ENCODE results near the gene B3GAT3.
"Not testable (repeated sequence)": the region's sequence is repeated elsewhere in the genome, so short reads cannot be mapped to it uniquely, and the experiment has no call there.

B3GAT3 gene

DNA sequence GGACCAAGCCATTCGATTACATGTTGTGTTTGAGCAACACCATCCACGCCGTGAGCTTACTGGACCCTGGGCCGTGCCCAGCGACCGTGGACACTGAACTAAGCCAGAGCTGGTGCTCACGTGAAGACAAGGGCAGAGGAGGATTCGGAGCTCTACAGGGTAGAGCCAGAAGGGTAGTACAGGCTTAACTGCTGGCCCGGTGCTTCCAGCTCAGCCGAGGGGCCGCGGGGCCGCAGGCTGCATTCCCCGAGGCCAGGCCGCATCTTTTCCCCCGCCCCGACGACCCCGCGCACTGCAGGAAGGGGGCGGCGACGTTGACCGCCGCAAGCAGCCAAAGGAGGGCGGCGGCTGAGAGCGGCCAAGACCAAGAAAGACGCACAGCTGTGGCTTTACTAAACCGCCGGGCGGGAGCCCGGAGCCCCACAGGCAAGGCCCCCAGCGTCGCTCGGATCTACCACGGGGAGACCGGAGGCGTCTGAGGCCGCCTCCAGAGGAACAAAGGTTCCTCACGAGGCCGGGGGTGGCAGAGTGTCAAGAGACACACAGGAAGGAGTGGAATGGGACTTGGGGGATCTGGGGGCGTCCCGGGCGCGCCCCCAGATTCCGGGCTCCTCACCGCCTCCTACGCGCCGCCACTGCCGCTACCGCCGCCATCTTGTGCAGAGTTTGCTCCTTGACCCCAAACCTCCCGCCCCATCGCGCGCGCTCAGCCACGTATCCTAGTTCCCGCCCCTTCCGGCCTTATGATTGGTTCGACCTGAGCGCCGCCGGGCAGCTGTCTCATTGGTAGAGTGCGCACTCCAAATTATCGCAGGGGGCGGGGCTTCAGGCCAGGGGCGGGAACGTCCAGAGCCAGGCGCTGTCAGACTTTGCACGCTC lies 24.4 kb upstream of the B3GAT3 start, which contains the start of gene GANAB:
GANAB (minus strand) TSS at position 668 of the 879 bp plus-strand sequence; CDS start at position 654, 14 bp downstream.
- peak; percentile 99 for DNase-seq (ENCODE audit: low read depth)

DNA sequence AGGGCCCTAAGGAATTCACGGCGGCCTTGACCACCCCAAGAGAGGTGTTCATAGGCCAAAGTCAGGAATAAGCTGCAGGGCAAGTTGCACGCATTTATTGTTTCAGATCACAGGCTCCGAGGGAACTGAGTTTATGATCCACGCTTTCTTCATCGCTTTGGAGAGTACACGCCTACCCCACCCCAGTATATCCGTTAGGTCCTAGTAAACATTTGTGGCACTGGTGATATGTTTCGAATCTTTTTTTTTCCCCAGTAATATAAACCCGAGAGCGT lies 23.8 kb upstream of the B3GAT3 start:
- DNase-seq (ENCODE audit: low read depth) = no peak

DNA sequence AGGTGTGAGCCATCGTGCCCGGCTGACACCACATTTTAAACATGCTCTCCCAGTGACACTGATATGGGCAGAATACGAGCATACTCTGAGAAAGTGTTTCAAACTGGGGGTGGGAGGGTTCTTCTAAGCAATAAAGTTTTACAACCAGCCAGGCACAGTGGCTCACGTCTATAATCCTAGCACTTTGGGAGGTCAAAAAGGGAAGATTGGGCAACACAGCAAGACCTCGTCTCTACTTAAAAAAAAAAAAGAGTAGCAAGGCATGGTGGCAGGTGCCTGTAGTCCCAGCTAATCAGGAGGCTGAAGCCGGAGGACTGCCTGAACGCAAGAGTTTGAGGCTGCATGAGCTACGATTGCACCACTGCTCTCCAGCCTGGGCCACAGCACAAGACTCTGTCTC lies 22.4 kb upstream of the B3GAT3 start:
- no peak for DNase-seq (ENCODE audit: low read depth)

DNA sequence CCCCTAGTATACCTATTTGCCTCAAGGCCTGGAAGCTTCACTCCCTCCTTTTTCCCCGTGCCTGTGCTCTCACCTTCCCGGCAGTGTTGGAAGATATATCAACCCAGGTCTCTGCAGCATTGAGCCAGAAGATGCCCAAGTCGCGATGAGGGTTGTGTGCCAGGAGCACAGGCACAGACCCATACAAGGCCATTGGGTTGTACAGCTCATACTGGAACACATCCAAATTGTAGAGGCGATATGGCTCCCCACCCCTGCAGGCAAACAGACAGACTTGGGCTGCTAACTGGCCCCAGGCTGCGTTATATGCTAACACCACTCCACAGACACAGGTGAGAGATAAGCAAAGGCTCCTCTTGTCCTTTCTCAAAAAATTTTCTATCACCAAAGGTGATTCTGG lies 10.7 kb upstream of the B3GAT3 start:
- DNase-seq (ENCODE audit: low read depth) = no peak

DNA sequence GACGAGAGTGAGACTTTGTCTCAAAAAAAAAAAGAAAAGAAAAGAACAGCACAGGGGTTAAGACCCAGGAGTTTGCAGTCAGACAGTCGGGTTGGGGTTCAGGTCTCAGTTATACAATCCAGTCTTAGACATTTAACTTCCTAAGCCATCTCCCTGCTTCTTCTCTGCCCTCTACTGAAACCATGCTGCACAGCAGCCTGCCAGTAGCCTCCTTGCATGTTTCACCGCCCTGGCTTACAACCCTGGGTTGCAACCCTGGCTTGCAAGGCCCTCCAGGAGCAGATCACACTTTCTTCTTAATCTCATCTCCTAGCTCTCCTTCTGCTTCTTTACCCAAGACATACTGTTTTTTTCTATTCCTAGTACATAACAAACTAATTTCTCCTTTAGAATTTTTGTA lies 5.9 kb upstream of the B3GAT3 start:
- DNase-seq (ENCODE audit: low read depth) = no peak

DNA sequence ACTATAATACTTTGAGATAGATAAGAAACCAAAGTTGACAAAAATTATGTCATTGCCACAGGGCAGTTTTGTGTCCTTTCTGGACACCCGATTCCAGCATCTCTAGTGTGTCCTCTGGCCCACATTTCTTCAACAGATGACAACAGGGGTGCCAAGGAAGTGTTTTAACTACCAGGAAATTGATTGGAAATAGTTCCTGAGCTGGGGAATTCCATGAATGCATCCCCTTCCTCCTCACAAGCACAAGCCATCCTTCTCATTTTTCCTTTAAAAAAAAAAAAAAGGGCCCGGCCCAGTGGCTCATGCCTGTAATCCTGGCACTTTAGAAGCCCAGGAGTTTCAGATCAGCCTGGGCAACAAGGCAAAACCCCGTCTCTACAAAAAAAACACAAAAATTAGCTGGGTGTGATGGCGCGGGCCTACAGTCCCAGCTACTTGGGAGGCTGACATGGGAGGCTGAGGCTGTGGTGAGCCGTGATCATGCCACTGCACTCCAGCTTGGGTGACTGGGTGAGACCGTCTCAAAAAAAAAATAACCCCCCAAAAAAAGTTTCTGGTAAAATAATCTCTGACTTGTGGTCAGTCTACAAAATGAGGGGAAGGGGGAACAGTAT lies 797 bp upstream of the B3GAT3 start:
- no peak for DNase-seq (ENCODE audit: low read depth)

DNA sequence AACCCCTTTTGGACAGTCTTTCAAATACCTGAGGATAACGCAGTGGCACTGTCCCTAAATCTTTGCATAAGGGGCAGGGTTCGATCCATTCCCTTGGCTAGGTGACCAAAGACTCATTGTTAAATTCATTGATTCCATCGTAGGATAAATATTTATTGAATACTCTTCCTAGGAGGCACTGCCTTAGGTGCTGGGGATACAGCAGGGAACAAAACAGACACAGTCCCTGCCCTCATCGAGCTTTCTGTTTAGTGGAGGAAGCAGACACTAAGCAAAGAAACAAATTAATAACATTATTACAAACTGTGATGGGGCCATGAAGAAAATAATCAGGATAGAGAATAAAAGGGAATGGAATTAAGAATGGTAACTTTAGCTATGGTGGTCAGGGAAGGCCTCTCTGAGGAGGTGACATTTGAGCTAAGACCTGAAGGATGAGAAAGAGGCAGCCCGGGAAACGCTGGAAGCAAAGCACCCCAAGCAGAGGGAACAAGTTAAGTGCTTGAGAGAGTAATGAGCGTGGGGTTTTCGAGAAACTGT lies 689 bp downstream of the B3GAT3 start:
- DNase-seq (ENCODE audit: low read depth) = no peak

DNA sequence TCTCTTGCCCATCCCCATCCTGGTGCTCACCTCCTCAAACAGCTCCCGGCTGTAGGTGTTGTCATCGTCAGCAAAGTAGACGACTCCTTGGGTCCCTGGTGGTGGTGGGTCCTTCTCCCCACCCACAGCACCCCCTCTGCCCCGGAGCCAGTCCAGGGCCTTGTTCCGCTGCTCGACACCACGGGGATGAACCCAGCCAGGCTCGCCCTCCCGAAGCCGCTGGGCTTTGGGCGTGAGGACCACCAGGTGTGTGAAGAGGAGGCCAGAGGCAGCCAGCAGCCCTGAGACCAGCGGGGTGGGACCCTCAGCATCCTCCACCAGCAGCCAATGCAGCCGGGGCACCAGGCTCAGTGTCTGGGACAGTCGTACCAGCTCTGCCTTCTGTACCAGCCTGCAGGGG lies 4.8 kb downstream of the B3GAT3 start:
- DNase-seq (ENCODE audit: low read depth) = not testable (repeated sequence)

DNA sequence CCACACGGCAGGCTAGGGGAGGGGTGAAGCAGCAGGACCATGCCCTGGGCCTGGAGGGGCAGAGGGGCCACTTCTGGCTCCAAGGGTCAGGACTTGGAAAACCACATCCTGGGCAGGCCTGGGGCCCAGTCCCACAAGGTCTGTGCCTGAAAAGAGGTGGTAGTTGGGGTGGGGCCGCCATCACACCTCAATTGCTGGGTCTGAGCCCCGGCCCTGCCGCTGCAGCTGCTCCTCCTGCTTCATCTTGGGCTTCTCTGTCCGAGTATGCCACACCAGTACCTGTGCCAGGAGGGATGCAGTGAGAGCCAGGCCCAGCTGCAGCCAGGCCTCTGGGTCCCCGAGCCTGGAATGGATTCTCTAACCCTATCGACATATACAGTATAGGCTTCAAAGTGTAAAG lies 6.3 kb downstream of the B3GAT3 start:
- no peak for DNase-seq (ENCODE audit: low read depth)

DNA sequence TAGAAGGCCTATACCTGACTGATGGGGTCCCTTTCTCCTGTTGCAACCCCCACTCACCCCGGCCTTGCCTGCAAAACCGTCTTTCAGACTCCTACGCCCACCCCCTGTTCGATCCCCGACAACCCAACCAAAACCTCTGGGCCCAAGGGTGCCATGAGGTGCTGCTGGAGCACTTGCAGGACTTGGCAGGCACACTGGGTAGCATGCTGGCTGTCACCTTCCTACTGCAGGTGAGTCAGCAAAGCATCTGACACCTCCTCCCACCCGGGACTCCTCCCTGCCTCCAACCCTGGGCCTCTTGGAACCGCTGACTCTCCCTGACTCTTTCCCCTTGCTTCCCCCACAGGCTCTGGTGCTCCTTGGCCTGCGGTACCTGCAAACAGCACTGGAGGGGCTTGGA lies 7.5 kb downstream of the B3GAT3 start:
- peak; percentile 41 for DNase-seq (ENCODE audit: low read depth)

DNA sequence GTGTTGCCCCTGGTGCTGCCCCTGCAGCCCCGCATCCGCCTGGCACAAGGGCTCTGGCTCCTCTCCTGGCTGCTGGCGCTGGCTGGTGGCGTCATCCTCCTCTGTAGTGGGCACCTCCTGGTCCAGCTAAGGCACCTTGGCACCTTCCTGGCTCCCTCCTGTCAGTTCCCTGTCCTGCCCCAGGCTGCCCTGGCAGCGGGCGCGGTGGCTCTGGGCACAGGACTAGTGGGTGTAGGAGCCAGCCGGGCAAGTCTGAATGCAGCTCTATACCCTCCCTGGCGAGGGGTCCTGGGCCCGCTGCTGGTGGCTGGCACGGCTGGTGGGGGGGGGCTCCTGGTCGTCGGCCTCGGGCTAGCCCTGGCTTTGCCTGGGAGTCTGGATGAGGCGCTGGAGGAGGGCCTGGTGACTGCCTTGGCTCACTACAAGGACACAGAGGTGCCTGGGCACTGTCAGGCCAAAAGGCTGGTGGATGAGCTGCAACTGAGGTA lies 8.5 kb downstream of the B3GAT3 start:
- DNase-seq (ENCODE audit: low read depth) = no peak

DNA sequence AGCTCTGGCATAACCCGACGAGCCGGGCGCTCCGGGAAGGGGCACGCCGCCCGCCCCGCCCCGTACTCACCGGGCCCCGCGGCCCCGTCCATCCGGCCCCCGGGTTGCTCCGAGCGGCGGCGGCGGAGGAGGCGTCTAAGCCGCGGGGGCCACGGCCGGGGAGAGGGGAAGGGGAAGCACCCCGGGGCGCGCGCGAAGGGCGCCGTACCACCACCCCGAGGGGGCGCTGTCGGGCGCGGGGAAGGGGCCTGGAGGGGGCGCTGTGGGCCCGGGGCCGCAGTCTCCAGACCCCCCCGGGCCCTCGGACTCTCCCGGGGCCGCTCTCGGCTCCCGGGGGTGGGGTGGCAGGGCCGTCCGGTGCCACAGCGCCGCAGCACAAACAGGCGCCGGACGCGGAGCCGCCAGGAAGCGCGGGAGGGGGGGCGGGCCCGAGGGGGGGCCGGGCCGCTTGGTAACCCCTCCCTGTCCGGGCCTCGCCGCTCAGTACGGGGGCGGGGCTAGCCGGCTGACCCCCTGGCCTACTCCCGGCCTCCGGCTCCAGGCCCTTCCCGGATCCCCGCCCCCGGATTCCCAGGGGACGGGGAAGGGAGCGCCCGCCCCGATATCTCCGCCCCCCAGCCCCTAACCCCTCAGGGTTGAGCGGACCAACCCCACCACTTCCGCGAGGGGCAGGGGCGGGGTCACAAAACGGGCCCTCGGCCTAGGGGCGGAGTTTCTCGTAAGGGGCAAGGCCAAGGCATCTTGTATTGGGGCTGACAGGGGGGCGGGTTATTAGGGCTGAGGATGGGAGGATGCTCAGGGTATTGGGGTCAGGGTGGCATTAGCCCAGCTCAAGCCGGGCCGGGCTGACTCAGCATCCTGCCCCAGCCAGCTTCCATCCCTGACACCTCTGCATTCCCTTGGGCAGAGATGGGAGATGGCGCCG lies 9.2 kb downstream of the B3GAT3 start, which contains the start of the genes EML3 and ROM1:
EML3 (minus strand) TSS at position 410 of the 925 bp plus-strand sequence; CDS start at position 92, 318 bp downstream.
ROM1 (plus strand) TSS at position 892 of the 925 bp plus-strand sequence; CDS start at position 917, 25 bp downstream.
- DNase-seq (ENCODE audit: low read depth) = peak; percentile 83

DNA sequence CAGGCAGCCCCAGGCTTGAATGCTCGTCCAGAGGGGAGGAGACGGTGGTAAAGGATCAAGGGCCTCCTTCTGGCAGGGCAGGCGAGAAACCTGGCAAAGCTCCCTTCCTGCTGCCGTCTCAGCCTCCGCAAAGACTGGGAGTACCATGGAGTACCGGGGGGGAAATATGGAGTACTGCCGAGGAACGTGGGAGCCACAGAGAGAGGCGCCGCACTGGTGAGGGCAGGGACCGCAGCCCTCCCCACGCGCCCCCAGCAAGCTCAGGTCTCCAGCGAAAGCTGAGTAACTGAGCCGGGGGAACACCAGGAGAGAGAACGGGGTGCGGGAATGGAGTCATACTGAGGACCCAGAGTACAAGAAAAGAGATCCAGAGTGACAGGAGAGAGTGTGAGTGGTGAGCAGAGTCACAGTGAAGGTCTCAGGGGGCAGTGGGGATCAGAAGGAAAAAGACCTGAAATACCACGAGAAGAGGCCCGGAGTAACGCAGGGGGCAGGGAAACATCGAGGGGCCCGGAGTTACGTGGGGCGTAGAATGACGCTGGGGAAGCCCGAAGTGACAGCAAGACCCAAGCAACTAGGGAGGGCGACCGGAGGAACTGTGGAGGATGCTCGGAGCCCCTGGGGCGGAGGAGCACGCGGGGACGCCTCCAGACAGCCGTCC lies 10.0 kb downstream of the B3GAT3 start:
- DNase-seq (ENCODE audit: low read depth) = no peak

DNA sequence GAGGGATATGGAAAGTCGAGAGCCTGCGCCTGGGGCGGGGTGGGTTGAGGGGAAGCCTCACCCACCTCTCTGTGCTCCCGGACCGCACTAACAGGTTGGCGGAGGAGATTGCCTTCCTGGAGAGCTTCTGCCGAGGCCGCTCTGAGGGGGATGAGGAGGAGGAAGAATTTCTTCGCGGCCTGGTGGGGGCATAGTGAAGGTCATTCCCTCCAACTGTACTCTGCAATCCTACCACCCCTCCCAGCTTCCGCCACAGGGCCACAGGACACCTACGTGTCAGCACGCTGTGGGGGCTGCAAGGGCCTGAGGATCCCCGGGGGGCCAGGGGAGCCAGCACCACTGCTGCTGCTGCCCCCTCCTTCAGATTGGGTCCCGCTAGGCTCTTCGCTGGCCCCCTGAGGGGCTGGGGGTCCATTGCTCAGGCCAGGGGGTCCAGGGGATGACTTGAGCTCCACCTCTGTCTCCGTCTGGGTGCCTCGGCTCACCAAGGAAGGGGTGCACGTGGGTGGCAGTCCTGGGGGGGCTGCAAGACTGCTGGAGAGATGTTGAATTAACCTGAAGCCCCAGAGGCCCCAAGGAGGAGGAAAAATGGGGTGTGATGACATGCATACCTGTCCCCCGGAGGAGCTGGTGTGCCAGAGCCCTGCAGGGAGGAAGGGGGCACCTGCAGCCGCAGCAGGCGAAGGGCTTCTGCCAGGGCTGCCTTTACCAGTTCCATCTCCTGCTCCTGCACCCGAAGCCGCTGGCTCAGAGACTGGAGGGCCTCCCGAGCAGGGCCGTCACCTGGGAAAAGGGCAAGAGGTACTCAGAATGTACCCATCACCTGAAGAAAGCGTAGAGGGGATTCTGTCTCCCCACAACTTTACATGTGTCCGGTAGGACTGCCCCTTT lies 10.7 kb downstream of the B3GAT3 start:
- DNase-seq (ENCODE audit: low read depth) = no peak

DNA sequence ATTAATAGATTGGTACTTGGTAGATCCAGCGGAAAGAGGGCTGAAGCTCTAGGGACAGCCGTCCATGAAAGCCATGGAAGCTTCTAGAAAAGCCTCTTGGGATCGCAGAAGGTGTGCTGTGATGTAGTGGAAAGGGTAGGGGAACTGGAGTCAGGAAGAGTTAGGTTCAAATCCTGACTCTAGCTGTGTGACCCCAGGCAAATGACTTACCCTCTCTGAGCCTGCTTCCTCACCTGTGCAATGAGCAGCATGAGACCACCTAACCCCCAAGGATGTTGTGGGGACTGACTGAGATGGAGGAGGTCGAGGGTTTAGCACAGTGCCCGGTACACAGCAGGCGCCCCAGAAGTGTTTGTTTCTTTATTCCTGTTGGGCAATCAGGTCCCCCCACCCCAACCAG lies 11.4 kb downstream of the B3GAT3 start:
- no peak for DNase-seq (ENCODE audit: low read depth)

DNA sequence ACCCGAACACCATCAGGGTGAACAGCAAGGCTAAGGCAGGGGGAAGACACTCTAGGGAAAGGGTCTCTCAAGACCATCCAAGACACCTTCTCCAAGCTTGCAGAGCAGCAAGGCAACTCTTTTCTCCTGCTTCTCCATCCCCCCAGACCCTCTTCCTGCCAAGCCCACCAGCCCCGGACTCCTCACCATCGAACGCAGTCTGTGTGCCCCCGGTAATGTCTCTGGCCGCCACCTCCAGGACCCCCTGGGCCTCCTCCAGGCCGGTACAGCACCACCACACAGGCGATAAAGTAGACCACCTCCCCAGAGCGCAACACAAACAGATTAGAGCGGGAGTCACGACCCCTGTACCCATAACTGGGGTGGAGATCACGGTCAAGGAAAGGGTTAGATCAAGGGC lies 13.0 kb downstream of the B3GAT3 start:
- no peak for DNase-seq (ENCODE audit: low read depth)

DNA sequence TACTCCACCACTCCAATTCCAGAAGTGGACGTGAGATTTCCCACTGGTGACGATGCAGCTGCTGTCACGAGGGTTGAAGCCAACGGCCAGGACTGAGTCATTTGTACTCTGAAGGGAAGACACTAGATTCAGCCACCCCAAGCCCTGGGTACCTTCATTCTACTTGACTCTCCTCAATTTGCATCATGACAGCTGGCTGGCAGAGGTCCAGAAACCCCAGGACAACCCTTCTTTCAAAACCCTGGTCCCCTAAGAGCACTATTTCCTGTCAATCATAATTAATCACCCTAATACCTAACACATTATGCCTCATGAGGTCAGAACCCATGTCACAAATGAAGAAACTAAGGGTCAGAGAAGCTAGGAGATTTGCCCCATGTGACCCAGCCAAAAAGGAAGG lies 14.1 kb downstream of the B3GAT3 start:
- no peak for DNase-seq (ENCODE audit: low read depth)

DNA sequence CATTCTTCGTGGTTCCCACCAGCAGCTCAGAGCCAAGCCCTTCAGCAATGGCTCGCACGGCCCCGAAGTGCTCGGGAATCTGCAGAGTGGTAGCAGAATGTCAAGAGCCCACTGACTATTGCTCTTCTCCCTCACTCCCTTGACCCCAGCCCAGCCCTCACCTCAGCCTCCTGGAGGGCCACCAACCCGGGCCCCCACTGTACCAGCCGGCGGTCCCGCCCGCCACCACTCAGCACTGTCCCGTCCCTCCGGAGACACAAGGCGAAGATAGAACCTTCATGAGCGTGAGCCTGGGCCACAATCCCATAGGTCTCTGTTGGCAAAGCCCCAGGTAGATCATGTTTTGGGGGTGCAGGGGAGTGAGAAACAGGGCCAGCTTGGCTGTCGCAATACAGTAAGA lies 15.9 kb downstream of the B3GAT3 start:
- DNase-seq (ENCODE audit: low read depth) = no peak

DNA sequence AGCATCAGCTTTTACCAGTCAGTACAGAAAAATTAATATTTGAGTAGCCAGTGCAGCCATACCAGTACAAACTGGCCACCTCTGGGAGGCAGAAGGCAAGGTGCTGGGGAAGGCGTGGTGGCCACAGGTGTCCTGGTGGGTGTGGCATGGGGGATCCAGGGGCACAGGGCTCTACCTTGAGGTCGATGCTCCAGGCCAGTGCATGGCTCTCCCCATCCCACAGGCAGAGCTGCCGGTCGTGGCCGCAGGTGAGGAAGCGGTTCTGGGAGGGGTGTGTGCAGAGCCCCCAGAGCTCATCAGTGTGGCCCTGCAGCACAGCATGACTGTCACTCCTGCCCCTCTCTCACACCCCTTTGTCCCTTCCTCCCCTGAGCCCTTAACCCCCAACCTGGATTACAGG lies 16.3 kb downstream of the B3GAT3 start:
- DNase-seq (ENCODE audit: low read depth) = no peak

DNA sequence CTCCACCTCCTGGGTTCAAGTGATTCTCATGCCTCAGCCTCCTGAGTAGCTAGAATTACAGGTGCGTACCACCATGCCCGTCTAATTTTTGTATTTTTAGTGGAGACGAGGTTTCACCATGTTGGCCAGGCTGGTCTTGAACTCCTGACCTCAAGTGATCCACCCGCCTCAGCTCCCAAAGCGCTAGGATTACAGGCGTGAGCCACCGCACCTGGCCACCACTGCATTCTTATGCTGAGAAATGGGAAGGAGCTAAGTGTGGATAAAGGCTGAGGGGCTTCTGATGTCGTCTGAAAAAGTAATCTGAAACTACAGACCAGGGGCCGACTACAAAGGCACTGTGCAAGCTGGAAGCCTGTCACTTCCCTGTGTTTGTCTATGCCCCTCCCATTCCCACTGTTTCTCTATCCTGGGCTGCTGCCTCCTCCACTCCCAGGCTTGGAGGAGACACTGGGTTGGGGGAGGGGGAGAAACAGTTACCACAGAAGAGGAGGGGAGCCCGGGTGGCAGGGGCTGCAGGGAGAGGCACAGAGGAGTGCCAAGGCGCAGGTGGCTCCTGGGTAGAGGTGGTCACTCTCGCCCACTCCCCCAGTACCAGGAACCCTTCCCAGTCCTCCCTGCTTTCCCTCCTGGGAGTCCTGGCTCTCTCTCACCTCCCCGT lies 17.2 kb downstream of the B3GAT3 start:
- no peak for DNase-seq (ENCODE audit: low read depth)
